ENCODE results near the gene KRTAP19-5. TPM values are rescaled to one million over a fixed set of nuclear protein-coding genes. Genes with fewer than 3 reads are reported as not detected.

Gene KRTAP19-5
- total RNA-seq, 4 donors from 2014 or later = not detected

- Histone ChIP-seq H3K27ac (no peak within 1 kb of the TSS), H3K27me3 (no peaks in the 10 kb centered on the region), H3K4me3 (no peak within 1 kb of the TSS), H3K36me3 (no peaks in the 10 kb centered on the region), H3K4me1 (no peaks in the 10 kb centered on the region), H3K9me3 (no peaks in the 10 kb centered on the region)
- no peak for TF ChIP-seq CTCF (IDR thresholded peaks at IDR 0.05)
- no peak for TF ChIP-seq POLR2A (IDR thresholded peaks at IDR 0.05)
- TF ChIP-seq EP300 (IDR thresholded peaks at IDR 0.05) = no peak
- no peak for DNase-seq (ENCODE audit: low spot score in 2 of 2)
- 78 to 80% methylated on average over 4 of the region's 4 CpGs for WGBS, 2 donors
Observed at GRCh38 chr21:30497065-30497464, 4.9 kb downstream of the KRTAP19-5 start, which contains the start of gene KRTAP19-4. KRTAP19-4 (minus strand) TSS chr21:30497165; CDS start chr21:30497110, 55 bp downstream.

GRCh38 chr21:30491963-30492428, 9.9 kb downstream of the KRTAP19-5 start, which contains the start of gene KRTAP19-3:
KRTAP19-3 (minus strand) TSS chr21:30492013; CDS start chr21:30491957, 56 bp downstream.
- Histone ChIP-seq H3K9me3 (no peaks in the 10 kb centered on the region), H3K4me1 (no peaks in the 10 kb centered on the region), H3K4me3 (no peak within 1 kb of the TSS), H3K27me3 (no peaks in the 10 kb centered on the region), H3K36me3 (no peaks in the 10 kb centered on the region), H3K27ac (no peak within 1 kb of the TSS)
- DNase-seq (ENCODE audit: low spot score in 2 of 2) = no peak
- TF ChIP-seq EP300 (IDR thresholded peaks at IDR 0.05) = no peak
- TF ChIP-seq POLR2A (IDR thresholded peaks at IDR 0.05) = no peak
- TF ChIP-seq CTCF (IDR thresholded peaks at IDR 0.05) = no peak
- 80 to 87% methylated on average over 2 of the region's 2 CpGs for WGBS, 2 donors

GRCh38 chr21:30487336-30487735, 14.6 kb downstream of the KRTAP19-5 start, which contains the start of gene KRTAP19-2:
KRTAP19-2 (minus strand) TSS chr21:30487436; CDS start chr21:30487348, 88 bp downstream.
- no peak for DNase-seq (ENCODE audit: low spot score in 2 of 2)
- Histone ChIP-seq H3K36me3 (no peaks in the 10 kb centered on the region), H3K27ac (no peak within 1 kb of the TSS), H3K9me3 (peaks cover 0 to 14% (median 0%) of the 10 kb centered on the region in 4 donors), H3K27me3 (no peaks in the 10 kb centered on the region), H3K4me1 (no peaks in the 10 kb centered on the region), H3K4me3 (no peak within 1 kb of the TSS)
- no peak for TF ChIP-seq CTCF (IDR thresholded peaks at IDR 0.05)
- no peak for TF ChIP-seq EP300 (IDR thresholded peaks at IDR 0.05)
- TF ChIP-seq POLR2A (IDR thresholded peaks at IDR 0.05) = no peak
- 88 to 95% methylated on average over 2 of the region's 2 CpGs for WGBS, 2 donors

GRCh38 chr21:30486180-30486579, 15.8 kb downstream of the KRTAP19-5 start:
- Histone ChIP-seq H3K9me3 (peaks cover 0 to 14% (median 0%) of the 10 kb centered on the region in 4 donors), H3K36me3 (no peaks in the 10 kb centered on the region), H3K4me3 (no peak overlapping the region), H3K4me1 (no peaks in the 10 kb centered on the region), H3K27ac (no peak overlapping the region), H3K27me3 (no peaks in the 10 kb centered on the region)
- no peak for DNase-seq (ENCODE audit: low spot score in 2 of 2)
- 65 to 67% methylated on average over 2 of the region's 2 CpGs for WGBS, 2 donors
- TF ChIP-seq EP300 (IDR thresholded peaks at IDR 0.05) = no peak
- TF ChIP-seq CTCF (IDR thresholded peaks at IDR 0.05) = no peak
- no peak for TF ChIP-seq POLR2A (IDR thresholded peaks at IDR 0.05)

- H3K4me1 ChIP-seq = no peaks in the 10 kb centered on the region
- no peaks in the 10 kb centered on the region for H3K36me3 ChIP-seq
- TF ChIP-seq CTCF (IDR thresholded peaks at IDR 0.05) (no peak), POLR2A (IDR thresholded peaks at IDR 0.05) (no peak), EP300 (IDR thresholded peaks at IDR 0.05) (no peak)
- peaks cover 0 to 14% (median 0%) of the 10 kb centered on the region in 4 donors for H3K9me3 ChIP-seq
- WGBS, 2 donors = 41 to 42% methylated on average over 2 of the region's 2 CpGs
- H3K27me3 ChIP-seq = no peaks in the 10 kb centered on the region
- H3K4me3 ChIP-seq = no peak overlapping the region
- DNase-seq (ENCODE audit: low spot score in 2 of 2) = no peak
- H3K27ac ChIP-seq = no peak overlapping the region
Observed at GRCh38 chr21:30482130-30482529, 19.8 kb downstream of the KRTAP19-5 start.

Measured in tibial nerve (tissue), 4 donors.